Stomach smooth muscle (tissue), 2 donors: ENCODE results near the gene KCNN2.

Experiments used
- H3K27ac ChIP-seq: one replicate; pipeline ENCODE4 v1.7.0; 2013; ENCODE audit warnings: mild to moderate bottlenecking, low read length, inconsistent platforms
- H3K27me3 ChIP-seq, 2 donors: one replicate each; pipeline ENCODE4 v1.7.0; 2013; ENCODE audit warnings: low read length in 2 of 2; ENCODE audit not compliant: insufficient read depth in 2 of 2, control insufficient read depth in 1 of 2
- H3K36me3 ChIP-seq, 2 donors: one replicate each; pipeline ENCODE4 v1.7.0; 2013; ENCODE audit warnings: low read length in 2 of 2; ENCODE audit not compliant: control insufficient read depth in 2 of 2, insufficient read depth in 2 of 2
- H3K4me1 ChIP-seq: one replicate; pipeline ENCODE4 v1.7.0; 2013; ENCODE audit warnings: low read length; ENCODE audit not compliant: control insufficient read depth, insufficient read depth
- H3K4me3 ChIP-seq, 2 donors: one replicate each; pipeline ENCODE4 v1.7.0; 2013; ENCODE audit warnings: low read length in 2 of 2
- H3K9ac ChIP-seq, 2 donors: one replicate each; pipeline ENCODE4 v1.7.0; 2013; ENCODE audit warnings: low read length in 2 of 2, mild to moderate bottlenecking in 1 of 2
- H3K9me3 ChIP-seq, 2 donors: one replicate each; pipeline ENCODE4 v1.7.0; 2013; ENCODE audit warnings: low read length in 2 of 2; ENCODE audit not compliant: control insufficient read depth in 2 of 2
- donor health status: healthy.
- donor health status: Pancreatic carcinoma.

KCNN2 gene

DNA sequence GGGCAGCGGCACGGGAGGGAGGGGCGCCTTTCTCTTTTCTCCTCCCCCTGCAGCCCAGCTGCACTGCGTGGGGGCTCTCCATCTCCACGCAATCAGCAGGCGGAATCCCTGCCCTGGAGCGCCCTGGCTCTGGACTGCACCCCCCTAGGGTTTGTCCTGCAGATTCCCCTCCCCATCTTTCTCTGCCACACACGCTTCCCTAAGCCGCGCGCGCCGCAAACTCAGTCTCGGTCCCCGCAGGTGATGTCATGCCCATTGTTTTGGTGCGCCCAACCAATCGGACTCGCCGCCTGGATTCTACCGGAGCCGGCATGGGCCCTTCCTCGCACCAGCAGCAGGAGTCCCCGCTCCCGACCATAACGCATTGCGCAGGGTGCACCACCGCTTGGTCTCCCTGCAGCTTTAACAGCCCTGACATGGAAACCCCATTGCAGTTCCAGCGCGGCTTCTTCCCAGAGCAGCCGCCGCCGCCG lies at the start of gene KCNN2:
Gene KCNN2, plus strand, starts transcription at position 347 of the 473 bp plus-strand sequence. Its CDS starts 70 bp downstream, at position 417.
- peaks cover 2 to 25% of the 10 kb centered on the region in 2 donors for H3K27me3 ChIP-seq
- no peaks in the 10 kb centered on the region for H3K9me3 ChIP-seq
- H3K4me1 ChIP-seq = peaks cover 23% of the 10 kb centered on the region
- H3K27ac ChIP-seq = peak within 1 kb of the TSS; percentile 18
- peak within 1 kb of the TSS; percentile 42 for H3K9ac ChIP-seq
- H3K4me3 ChIP-seq = peak within 1 kb of the TSS; percentile 72 to 83
- H3K36me3 ChIP-seq = no peaks in the 10 kb centered on the region

DNA sequence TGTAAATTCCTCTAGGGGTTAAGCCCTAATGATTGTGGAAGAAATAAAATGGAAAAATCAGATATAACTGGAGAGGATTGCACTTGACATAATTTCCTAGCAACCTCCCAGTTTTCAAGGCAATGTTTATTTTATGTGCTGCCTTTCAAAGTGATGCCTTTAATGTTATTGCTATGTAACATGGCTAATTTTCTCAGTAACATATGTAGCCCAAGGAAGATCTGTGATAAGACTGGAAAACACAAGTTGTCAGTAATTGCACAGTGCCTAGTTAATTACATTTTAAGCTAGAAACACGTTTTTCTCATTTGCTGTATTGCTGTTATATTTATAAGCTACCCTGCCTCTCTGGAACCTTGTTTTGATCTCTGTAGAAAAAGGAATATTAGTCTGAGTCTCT lies 49.2 kb upstream of the KCNN2 start:
- no peaks in the 10 kb centered on the region for H3K4me1 ChIP-seq

GRCh38 chr5:114314061-114314460 lies 47.8 kb upstream of the KCNN2 start:
- no peaks in the 10 kb centered on the region for H3K27me3 ChIP-seq
- no peak overlapping the region for H3K4me3 ChIP-seq
- no peaks in the 10 kb centered on the region for H3K9me3 ChIP-seq
- H3K36me3 ChIP-seq = no peaks in the 10 kb centered on the region
- H3K9ac ChIP-seq = no peak overlapping the region
- H3K27ac ChIP-seq = no peak overlapping the region
- no peaks in the 10 kb centered on the region for H3K4me1 ChIP-seq

More for the DNA sequence above, 49.2 kb upstream of the KCNN2 start:
- Histone ChIP-seq H3K4me3 (no peak overlapping the region), H3K27me3 (no peaks in the 10 kb centered on the region), H3K36me3 (no peaks in the 10 kb centered on the region), H3K9me3 (no peaks in the 10 kb centered on the region), H3K9ac (no peak overlapping the region), H3K27ac (no peak overlapping the region)

DNA sequence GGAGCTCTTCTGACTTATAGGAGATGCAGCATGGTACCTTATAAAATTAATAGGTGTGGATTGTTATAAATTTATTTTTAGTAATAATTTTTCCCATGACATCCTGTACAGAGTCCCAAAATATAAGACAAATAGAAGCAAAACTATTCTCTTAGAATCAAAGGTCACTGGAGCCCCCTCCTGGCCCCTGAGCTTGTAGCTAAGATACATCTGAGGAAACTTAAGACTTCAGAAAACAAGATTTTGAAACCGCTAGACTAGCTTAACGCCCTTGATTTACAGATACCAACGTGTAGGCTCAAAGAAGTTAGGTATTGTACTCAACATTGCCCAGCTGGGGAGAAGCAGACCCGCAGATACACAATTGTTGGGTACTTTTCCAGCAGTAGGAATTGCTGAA lies 45.7 kb upstream of the KCNN2 start:
- no peak overlapping the region for H3K4me3 ChIP-seq

DNA sequence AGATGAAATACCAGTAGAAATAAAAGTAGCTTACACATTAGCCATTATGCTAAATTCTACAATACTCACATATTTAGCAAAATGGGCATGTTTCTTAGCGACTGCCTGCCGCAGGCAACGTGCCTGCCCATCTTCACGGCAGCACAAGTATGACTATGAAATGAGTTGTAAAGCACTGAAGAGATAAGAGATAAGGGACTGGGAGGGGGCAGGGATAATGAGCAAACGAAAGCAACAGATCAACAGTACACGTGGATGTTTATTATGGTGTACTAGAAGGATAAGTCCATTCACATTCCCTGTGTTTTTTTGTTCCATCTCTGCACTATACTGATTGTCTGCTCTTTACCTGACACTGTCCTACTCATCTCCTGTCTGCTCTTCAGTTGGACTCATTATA lies 44.1 kb upstream of the KCNN2 start:
- no peak overlapping the region for H3K9ac ChIP-seq

More for the DNA sequence above, 45.7 kb upstream of the KCNN2 start:
- H3K4me1 ChIP-seq = no peaks in the 10 kb centered on the region
- H3K36me3 ChIP-seq = no peaks in the 10 kb centered on the region
- no peak overlapping the region for H3K27ac ChIP-seq
- no peaks in the 10 kb centered on the region for H3K9me3 ChIP-seq
- H3K27me3 ChIP-seq = no peaks in the 10 kb centered on the region
- no peak overlapping the region for H3K9ac ChIP-seq

DNA sequence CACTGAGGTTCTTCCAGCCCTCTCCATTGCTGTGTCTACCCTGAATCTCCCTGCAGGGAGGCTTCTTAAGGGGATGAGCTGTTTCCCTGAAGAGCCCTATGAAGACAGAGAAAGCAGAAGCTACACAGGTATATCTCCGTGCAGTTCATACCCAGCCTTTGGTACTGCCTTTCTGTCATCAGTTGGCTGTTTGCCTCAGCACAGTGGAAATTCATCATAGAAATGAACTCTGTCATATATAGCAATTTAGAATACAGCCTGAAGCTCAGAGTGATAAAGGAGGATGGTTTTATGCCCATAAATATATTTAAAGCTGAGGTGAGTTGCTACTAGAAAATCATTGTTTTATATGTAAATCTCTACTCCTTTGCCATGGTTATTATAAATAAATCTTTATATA lies 42.6 kb upstream of the KCNN2 start:
- Histone ChIP-seq H3K4me3 (no peak overlapping the region), H3K4me1 (no peaks in the 10 kb centered on the region), H3K9ac (no peak overlapping the region), H3K36me3 (no peaks in the 10 kb centered on the region), H3K27ac (no peak overlapping the region), H3K9me3 (no peaks in the 10 kb centered on the region), H3K27me3 (no peaks in the 10 kb centered on the region)

More for the DNA sequence above, 44.1 kb upstream of the KCNN2 start:
- no peaks in the 10 kb centered on the region for H3K4me1 ChIP-seq
- no peak overlapping the region for H3K4me3 ChIP-seq
- no peak overlapping the region for H3K27ac ChIP-seq
- no peaks in the 10 kb centered on the region for H3K9me3 ChIP-seq
- H3K27me3 ChIP-seq = no peaks in the 10 kb centered on the region
- H3K36me3 ChIP-seq = no peaks in the 10 kb centered on the region

DNA sequence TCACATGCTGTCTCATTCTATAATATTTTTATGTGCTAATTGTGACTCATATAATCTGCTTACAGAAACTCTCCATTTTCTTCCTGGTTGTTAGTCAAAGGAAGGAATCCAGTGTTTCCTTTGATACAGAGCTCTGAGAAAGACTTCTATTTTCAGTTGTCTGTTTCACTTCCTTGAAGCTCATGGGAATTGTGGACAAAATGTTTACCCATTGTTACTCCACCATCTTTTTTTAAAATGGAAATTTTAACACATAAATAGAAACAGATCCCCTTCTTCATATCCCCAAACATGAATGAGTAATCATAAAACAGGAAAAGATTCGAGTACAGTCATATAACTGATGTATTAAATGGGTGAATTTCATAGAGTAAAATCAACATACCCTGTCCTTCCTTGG lies 42.0 kb upstream of the KCNN2 start:
- Histone ChIP-seq H3K27me3 (no peaks in the 10 kb centered on the region), H3K27ac (no peak overlapping the region), H3K4me1 (no peaks in the 10 kb centered on the region), H3K36me3 (no peaks in the 10 kb centered on the region), H3K9me3 (no peaks in the 10 kb centered on the region), H3K4me3 (no peak overlapping the region), H3K9ac (no peak overlapping the region)

- H3K27ac ChIP-seq = no peak overlapping the region
- no peak overlapping the region for H3K4me3 ChIP-seq
- no peak overlapping the region for H3K9ac ChIP-seq
- H3K27me3 ChIP-seq = no peaks in the 10 kb centered on the region
- H3K9me3 ChIP-seq = no peaks in the 10 kb centered on the region
- no peaks in the 10 kb centered on the region for H3K36me3 ChIP-seq
- H3K4me1 ChIP-seq = no peaks in the 10 kb centered on the region
Measured at GRCh38 chr5:114324282-114324681, 37.6 kb upstream of the KCNN2 start.

- Histone ChIP-seq H3K27me3 (no peaks in the 10 kb centered on the region), H3K9ac (no peak overlapping the region), H3K36me3 (no peaks in the 10 kb centered on the region), H3K4me1 (no peaks in the 10 kb centered on the region), H3K9me3 (no peaks in the 10 kb centered on the region), H3K27ac (no peak overlapping the region), H3K4me3 (no peak overlapping the region)
Measured at GRCh38 chr5:114325541-114325940, 36.3 kb upstream of the KCNN2 start.

GRCh38 chr5:114327474-114327873 lies 34.4 kb upstream of the KCNN2 start:
- no peak overlapping the region for H3K4me3 ChIP-seq
- H3K27ac ChIP-seq = no peak overlapping the region
- no peaks in the 10 kb centered on the region for H3K4me1 ChIP-seq
- no peaks in the 10 kb centered on the region for H3K9me3 ChIP-seq
- H3K9ac ChIP-seq = no peak overlapping the region
- no peaks in the 10 kb centered on the region for H3K36me3 ChIP-seq
- H3K27me3 ChIP-seq = no peaks in the 10 kb centered on the region

DNA sequence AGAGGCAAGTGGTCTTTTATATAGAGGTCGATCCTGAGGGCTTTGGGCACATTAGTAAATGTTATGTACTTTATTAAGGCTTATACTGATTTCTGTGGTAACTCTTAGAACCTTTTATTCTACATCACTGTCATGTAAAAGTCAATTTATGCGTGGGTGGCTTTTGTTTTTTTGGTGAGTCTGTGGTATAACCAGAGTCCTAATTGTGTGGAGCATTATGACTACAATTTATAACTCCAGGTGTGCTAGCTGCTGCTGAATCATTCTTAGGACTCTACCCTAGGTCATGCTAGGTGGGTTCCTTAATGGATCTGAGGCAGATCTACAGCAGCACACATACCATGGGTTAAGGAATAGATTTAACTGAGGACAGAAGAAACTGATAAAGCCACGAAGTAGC lies 33.9 kb upstream of the KCNN2 start:
- no peak overlapping the region for H3K9ac ChIP-seq
- H3K9me3 ChIP-seq = no peaks in the 10 kb centered on the region
- no peaks in the 10 kb centered on the region for H3K27me3 ChIP-seq
- H3K36me3 ChIP-seq = no peaks in the 10 kb centered on the region
- H3K4me3 ChIP-seq = no peak overlapping the region
- no peak overlapping the region for H3K27ac ChIP-seq
- no peaks in the 10 kb centered on the region for H3K4me1 ChIP-seq
